Neural progenitor cell (in vitro differentiated cells): ENCODE measurements around the gene CXXC4.

Source experiments
- CTCF ChIP-seq: fragments of 200-600 bp; sonication (generic); IDR thresholded peaks from 2 replicates; pipeline ENCODE4 v1.5.1; 2017; ENCODE audit warnings: antibody characterized with exemption, mild to moderate bottlenecking
- EZH2 ChIP-seq: fragments of 200-600 bp; sonication (generic); IDR thresholded peaks from 2 replicates; pipeline ENCODE4 v1.6.1; 2017; ENCODE audit warnings: antibody characterized with exemption, mild to moderate bottlenecking, moderate library complexity
- EZH2phosphoT487 ChIP-seq: fragments of 200-600 bp; sonication (generic); IDR thresholded peaks from 2 replicates; pipeline ENCODE4 v1.6.1; 2017; ENCODE audit warnings: antibody characterized with exemption

DNA sequence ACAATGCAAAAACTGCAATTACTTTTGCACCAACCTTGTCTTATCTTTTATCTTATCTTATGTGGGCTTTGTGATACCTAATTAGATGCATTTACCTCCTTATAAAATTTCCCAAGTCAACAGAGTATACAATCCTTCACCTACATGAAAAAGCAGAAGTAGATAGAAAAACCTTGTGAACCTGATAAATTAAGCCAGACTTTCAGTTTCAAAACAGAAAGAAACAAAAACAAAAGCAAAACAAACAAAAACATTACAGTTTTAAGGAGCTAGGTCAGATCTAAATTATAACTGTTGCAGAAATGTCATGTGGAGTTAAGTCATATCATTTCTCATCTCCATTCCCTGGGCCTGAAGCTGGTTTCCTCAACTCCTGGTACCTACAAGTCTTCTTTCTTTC lies 24.9 kb upstream of the CXXC4 start:
- TF ChIP-seq CTCF (no peak), EZH2phosphoT487 (no peak), EZH2 (no peak)
